Neural cell (in vitro differentiated cells): ENCODE data around the gene OLFM3.

Experiments
- CTCF ChIP-seq: fragments of 450-650 bp; IDR thresholded peaks from 2 replicates; pipeline ENCODE4 v1.5.1; 2014; ENCODE audit warnings: antibody characterized with exemption, mild to moderate bottlenecking, moderate library complexity; ENCODE audit not compliant: poor library complexity, severe bottlenecking
- EP300 ChIP-seq: fragments of 450-650 bp; conservative IDR thresholded peaks from 2 replicates; pipeline ENCODE4 v1.6.1; 2014; ENCODE audit warnings: antibody characterized with exemption, mild to moderate bottlenecking, moderate library complexity; ENCODE audit not compliant: poor library complexity, severe bottlenecking
- EZH2 ChIP-seq: fragments of 200-600, 300-800 bp; shearing (Covaris generic), sonication (generic); IDR thresholded peaks from 2 replicates; pipeline ENCODE4 v1.6.1; 2014; ENCODE audit warnings: antibody characterized with exemption, low read length, borderline replicate concordance, mild to moderate bottlenecking; ENCODE audit not compliant: insufficient read depth, poor library complexity, severe bottlenecking
- MXI1 ChIP-seq: fragments of 450-650 bp; conservative IDR thresholded peaks from 2 replicates; pipeline ENCODE4 v1.6.1; 2014; ENCODE audit warnings: antibody characterized with exemption, mild to moderate bottlenecking; ENCODE audit not compliant: poor library complexity, severe bottlenecking
- POLR2AphosphoS5 ChIP-seq: IDR thresholded peaks from 2 replicates; pipeline ENCODE4 v1.6.1; 2012
- RAD21 ChIP-seq: fragments of 450-650 bp; conservative IDR thresholded peaks from 2 replicates; pipeline ENCODE4 v1.6.1; 2014; ENCODE audit warnings: antibody characterized with exemption, mild to moderate bottlenecking, moderate library complexity
- TAF1 ChIP-seq: IDR thresholded peaks from 2 replicates; pipeline ENCODE4 v1.6.1; 2012; ENCODE audit warnings: low read depth

GRCh38 chr1:101826416-101826815 is 170.3 kb downstream of the OLFM3 start:
- TF ChIP-seq POLR2AphosphoS5 (no peak), CTCF (no peak), EZH2 (no peak), EP300 (no peak), MXI1 (no peak), TAF1 (no peak), RAD21 (no peak)
